GM12891 (cell line): Measurements from ENCODE around the gene RNLS. TPM values are rescaled to one million over a fixed set of nuclear protein-coding genes. Genes with fewer than 3 reads are reported as not detected.

Source experiments
- DNase-seq: peaks from one replicate; pipeline ENCODE4 v3.0.0; 2011; ENCODE audit warnings: low spot score; ENCODE audit not compliant: insufficient read length
- FAIRE-seq: peaks from 2 replicates; lab custom pipeline; 2011; peaks lifted over from hg19 to GRCh38; lab: Jason Lieb, UNC
- PAX5 ChIP-seq: IDR thresholded peaks from 2 replicates; pipeline ENCODE4 v1.6.1; 2011; ENCODE audit warnings: low read length, moderate library complexity, mild to moderate bottlenecking; ENCODE audit not compliant: insufficient read depth, severe bottlenecking
- POLR2A ChIP-seq: IDR thresholded peaks from 2 replicates; pipeline ENCODE4 v1.6.1; 2011; ENCODE audit warnings: low read depth, low read length, control low read depth
- POLR2AphosphoS5 ChIP-seq: IDR thresholded peaks from 2 replicates; pipeline ENCODE4 v1.6.1; 2011; ENCODE audit warnings: low read depth, low read length, control low read depth
- POU2F2 ChIP-seq: IDR thresholded peaks from 2 replicates; pipeline ENCODE4 v1.6.1; 2011; ENCODE audit warnings: low read depth, mild to moderate bottlenecking, control low read depth, low read length, moderate library complexity
- SPI1 ChIP-seq: IDR thresholded peaks from 2 replicates; pipeline ENCODE4 v1.6.1; 2011; ENCODE audit warnings: low read depth, low read length, control low read depth
- TAF1 ChIP-seq: IDR thresholded peaks from 2 replicates; pipeline ENCODE4 v1.6.1; 2011; ENCODE audit warnings: low read depth, low read length, control low read depth
- polyA plus RNA-seq: library from polyadenylated mRNA; unstranded; fragments of >200 nt; gene quantifications from one replicate; pipeline ENCODE4 v1.2.1, GENCODE V29; 2012; ENCODE audit warnings: low read depth, missing spikeins, inconsistent platforms; ENCODE audit not compliant: missing spikeins

The RNLS gene
- 4.9 TPM for polyA plus RNA-seq

DNA sequence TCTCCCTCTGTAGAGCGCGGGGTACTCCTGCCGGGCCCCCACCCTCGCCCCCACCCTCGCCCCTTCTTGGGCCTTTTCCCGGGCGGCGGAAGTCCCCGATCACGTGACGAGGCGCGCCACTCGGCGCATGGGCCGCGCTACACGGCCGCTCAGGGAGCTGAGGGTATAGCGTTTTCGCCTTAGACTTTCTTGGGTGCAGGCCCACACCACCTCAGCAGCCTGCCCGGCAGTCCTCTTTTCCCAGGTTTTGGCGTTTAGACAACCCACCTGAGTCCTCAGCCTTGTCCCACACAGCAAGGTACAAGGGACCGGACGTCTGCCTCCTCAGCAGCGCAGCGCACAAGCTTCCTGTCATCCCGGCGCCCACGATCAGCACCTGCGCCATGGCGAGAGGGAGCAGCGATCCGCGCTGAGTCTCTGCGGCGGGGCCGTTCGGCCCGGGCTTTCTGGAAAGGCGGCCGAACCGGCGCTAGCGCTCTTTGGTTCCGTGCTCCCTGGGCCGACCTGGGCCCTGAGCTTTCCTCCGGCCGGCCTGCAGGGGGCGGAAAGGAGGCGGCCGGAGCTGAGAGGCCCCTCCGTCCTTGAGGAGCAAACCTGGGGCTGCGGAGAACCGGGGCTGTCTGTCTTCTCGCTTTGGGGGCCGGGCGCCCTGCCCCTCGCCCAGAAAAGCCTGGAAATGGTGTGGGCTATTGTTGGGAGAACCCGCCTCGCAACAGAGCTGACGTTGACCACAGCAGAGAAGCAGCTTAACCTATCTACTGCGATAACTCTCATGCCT is at the start of gene RNLS:
Gene RNLS (minus strand): TSS at position 513 of the 778 bp plus-strand sequence.
- DNase-seq (peak; percentile 48), FAIRE-seq (peak; percentile 92)
- TF ChIP-seq POLR2AphosphoS5 (peak; percentile 85), SPI1 (no peak), POU2F2 (0 out of 2 replicates have a peak, but pooled peaks have one; percentile 20), PAX5 (no peak), TAF1 (peak; percentile 50), POLR2A (peak; percentile 80)

DNA sequence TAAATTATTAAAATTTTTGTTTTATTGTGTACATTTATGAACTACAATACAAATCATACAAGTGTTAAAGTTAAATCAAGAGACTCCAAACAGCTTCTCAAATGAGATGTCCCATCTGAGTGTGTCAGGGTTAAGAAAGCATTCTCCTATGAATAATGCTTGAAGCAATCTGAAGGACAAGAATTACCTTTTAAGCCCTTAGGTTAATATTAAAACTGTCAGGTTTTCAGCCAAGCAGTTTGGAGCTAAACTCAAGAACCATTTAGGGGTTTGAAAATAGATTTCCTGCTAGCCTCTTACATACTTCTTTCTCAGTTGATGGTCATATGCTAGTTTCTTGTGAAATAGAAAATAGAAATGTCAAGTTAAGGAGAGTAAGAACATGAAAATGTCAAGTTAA is 41.7 kb upstream of the RNLS start:
- FAIRE-seq (no peak), DNase-seq (no peak)
- TF ChIP-seq POU2F2 = no peak
- TF ChIP-seq SPI1 = no peak
- TF ChIP-seq POLR2A = no peak
- TF ChIP-seq PAX5 = no peak
- TF ChIP-seq POLR2AphosphoS5 = no peak
- TF ChIP-seq TAF1 = no peak

DNA sequence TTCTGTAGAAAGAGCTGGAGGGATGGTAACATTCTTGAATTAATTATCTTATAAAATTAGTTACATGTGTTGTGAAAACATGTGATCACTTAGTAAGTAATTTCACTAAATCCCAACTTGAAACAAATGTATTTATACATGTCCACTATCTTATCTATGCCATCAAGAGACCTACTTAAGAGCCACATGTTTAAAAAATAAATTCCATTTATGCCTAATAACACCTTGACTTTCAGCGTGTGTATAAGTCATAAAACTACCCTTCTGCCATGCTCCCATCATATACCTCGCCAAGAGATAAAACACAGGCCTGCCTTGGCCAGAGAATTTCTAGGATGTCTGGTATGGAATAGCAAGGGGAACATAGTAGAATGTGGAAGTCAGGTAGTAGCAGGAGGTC is 40.7 kb upstream of the RNLS start:
- FAIRE-seq = peak; percentile 5
- TF ChIP-seq POLR2A (no peak), POU2F2 (no peak), PAX5 (no peak), SPI1 (no peak), TAF1 (no peak), POLR2AphosphoS5 (no peak)
- no peak for DNase-seq

DNA sequence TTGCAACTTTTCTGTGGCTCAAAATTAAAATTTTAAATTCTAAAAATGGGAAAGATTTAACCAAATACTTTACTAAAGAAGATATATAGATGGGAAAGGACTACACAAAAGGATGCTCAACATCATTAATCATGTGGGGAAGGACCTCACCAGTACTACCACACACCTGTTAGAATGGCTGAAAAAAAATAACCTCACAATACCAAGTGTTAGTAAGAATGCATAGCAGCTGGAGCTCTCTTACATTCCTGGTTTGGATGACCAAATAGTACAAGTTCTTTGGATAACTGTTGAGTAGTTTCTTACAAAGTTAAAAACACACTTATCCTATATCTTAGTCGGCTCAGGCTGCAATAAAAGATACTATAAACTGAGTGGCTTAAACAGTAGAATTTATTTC is 37.3 kb upstream of the RNLS start:
- TF ChIP-seq POLR2AphosphoS5 (no peak), SPI1 (no peak), POU2F2 (no peak), TAF1 (no peak), POLR2A (no peak), PAX5 (no peak)
- no peak for FAIRE-seq
- DNase-seq = no peak

DNA sequence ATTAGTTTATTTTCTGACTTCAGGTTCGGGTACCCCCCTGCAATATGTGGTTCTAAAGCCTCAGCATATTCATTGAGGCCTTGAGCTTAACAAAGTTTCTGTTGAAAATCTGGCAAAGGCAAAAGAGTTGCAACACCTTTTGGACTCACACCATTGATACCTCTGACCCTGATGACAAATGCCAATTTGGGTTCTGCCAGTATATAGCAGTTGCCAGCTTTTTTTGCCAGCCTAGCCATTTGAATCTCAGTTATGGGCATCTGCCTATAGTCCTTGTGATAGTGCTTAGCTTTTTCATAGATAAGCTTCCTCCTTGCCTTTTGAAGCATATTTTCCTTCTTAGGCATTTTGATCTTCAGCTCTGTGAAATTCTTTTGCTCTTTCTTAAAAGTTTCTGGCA is 35.4 kb upstream of the RNLS start:
- FAIRE-seq (no peak), DNase-seq (no peak)
- TF ChIP-seq TAF1 (no peak), POLR2A (no peak), POU2F2 (no peak), PAX5 (no peak), POLR2AphosphoS5 (no peak), SPI1 (no peak)

DNA sequence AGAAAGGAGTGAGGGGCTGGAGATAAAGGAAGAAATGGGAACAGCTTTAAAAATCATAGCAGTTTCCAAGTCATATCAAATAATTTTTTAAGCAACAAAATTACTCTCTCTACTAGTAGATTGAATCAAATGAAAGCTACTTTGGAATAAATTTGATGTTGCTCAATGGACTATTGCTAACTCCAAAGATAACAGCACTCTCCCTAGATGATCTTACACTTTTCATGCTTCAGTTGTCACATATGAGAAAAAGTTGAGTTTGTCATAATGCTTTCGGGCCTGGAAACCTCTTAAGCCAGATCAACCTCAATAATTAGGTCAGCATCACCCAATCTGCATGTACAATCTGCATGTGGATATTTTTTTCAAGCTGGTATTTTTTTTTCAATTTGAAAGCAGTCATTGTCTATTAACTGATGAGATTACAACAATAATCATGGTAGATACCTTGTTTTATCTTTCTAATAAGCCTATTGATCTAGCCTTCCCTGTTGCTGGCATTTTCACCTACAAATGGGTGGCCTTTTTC is 34.7 kb upstream of the RNLS start:
- DNase-seq (no peak), FAIRE-seq (no peak)
- no peak for TF ChIP-seq POU2F2
- no peak for TF ChIP-seq SPI1
- no peak for TF ChIP-seq TAF1
- no peak for TF ChIP-seq POLR2A
- TF ChIP-seq POLR2AphosphoS5 = no peak
- no peak for TF ChIP-seq PAX5

DNA sequence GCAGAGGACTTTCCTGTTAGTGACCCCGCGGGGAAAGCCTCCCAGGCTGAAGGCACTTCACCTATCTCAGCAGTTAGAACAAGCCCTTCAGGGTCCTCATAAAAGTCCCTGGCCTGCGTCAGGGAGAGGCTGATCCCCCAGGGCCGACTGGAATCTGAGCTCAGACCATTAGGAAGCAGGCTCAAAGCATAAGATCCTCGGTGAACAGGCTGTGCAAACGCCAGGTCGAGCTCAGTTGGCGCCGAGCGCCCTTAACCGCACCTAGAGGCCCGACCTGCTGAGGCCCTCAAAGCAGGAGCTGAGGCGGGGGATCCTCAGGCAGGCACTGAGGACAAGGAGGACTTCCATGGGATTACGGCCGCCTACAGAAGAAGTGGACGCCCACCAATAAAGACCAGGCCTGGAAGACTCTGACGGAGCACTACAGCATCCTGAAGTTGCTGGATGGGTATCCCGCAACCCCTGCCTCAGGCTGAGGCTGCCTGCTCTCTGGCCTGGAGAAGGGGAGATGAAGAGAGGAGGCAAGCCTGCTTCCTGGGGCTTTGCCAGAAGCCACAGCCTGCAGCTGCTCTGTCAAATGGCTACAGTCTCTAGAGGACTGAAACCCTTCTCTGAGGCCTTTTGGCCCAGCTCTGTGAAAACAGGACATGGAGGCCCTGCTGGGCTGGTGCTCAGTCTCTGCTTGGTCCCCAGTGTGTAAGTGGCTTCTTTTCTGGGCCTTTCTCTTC is 33.3 kb upstream of the RNLS start:
- DNase-seq = no peak
- no peak for TF ChIP-seq POU2F2
- no peak for TF ChIP-seq PAX5
- TF ChIP-seq POLR2A = no peak
- no peak for TF ChIP-seq TAF1
- TF ChIP-seq POLR2AphosphoS5 = no peak
- TF ChIP-seq SPI1 = no peak
- FAIRE-seq = no peak

DNA sequence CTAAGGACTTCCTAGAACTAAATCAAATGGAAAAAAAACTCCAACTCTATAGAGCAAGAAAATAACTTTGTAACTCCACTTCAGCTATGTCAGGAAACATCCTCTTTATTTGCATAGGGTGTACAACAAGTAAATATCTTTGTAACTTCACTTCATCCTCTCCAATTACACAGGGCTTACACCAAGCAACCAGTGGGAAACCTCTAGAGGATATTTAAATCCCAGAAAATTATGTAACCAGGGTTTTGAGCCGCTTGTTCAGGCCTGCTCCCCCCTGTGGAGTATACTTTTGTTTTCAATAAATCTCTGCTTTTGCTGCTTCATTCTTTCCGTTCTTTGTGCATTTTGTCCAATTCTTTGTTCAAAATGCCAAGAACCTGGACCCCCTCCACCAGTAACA is 25.7 kb upstream of the RNLS start:
- FAIRE-seq (no peak), DNase-seq (no peak)
- TF ChIP-seq POLR2AphosphoS5 = no peak
- no peak for TF ChIP-seq PAX5
- no peak for TF ChIP-seq POU2F2
- TF ChIP-seq SPI1 = no peak
- no peak for TF ChIP-seq TAF1
- TF ChIP-seq POLR2A = no peak

DNA sequence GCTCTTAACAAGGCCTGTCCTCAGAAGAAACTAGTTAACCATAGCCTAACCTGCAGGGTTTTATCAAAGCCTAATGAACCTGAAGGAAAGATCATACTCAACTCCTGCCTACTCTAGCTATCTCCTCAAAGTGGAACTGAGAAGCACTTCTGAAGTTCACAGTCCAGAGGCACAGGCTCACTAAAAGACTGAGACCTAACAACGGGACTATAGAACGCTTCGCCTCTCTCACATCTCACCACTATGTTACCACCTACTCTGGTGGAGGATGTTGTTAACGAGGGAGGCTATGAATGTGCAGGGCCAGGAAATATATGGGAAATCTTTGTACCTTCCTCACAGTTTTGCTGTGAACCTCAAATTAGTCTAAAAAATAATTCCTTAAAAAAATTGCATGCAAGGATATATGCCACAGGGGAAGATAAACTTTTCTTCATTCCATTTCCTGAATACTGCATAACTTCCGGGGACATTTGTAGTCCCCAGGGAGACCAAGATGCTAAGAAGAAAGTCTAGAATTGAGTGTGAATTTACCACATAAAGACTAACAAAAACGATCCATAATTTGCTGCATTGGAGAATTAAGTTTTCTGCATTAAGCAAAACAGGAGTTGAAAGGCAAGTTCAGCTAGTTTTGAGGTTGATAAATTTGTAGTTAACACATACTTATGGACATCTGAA is 25.1 kb upstream of the RNLS start:
- FAIRE-seq (peak; percentile 13), DNase-seq (no peak)
- TF ChIP-seq SPI1 (no peak), PAX5 (no peak), POLR2AphosphoS5 (no peak), TAF1 (no peak), POU2F2 (no peak), POLR2A (no peak)
